Spleen (tissue), 11 donors: ENCODE measurements around the gene ADD2. TPM values are rescaled to one million over a fixed set of nuclear protein-coding genes. Genes with fewer than 3 reads are reported as not detected.

Experiments
- DNase-seq: peaks from one replicate; pipeline ENCODE4 v3.0.0-alpha.2; 2020
- H3K27ac ChIP-seq, 8 donors: fragments of 200-600 bp; sonication (generic) in 7 of 8; 1 replicate in 4 of 8; 2 replicates in 4 of 8; pipeline versions ENCODE4 v1.5.0 to v1.8.0; 2016 to 2021; ENCODE audit warnings: inconsistent platforms in 4 of 8, mild to moderate bottlenecking in 4 of 8, moderate library complexity in 1 of 8
- H3K27me3 ChIP-seq, 7 donors: fragments of 200-600 bp; sonication (generic) in 6 of 7; replicated peaks in 1 of 7; 1 replicate in 4 of 7; 2 replicates in 3 of 7; pipeline versions ENCODE4 v1.5.0 to v1.8.0; 2016 to 2021; ENCODE audit warnings: inconsistent platforms in 3 of 7, mild to moderate bottlenecking in 1 of 7
- H3K36me3 ChIP-seq, 6 donors: fragments of 200-600 bp; sonication (generic) in 5 of 6; 1 replicate in 4 of 6; 2 replicates in 2 of 6; pipeline versions ENCODE4 v1.5.0 to v1.8.0; 2016 to 2021; ENCODE audit warnings: inconsistent platforms in 2 of 6
- H3K4me1 ChIP-seq, 6 donors: fragments of 200-600 bp; sonication (generic) in 5 of 6; 1 replicate in 3 of 6; 2 replicates in 3 of 6; pipeline versions ENCODE4 v1.5.0 to v1.8.0; 2016 to 2021; ENCODE audit warnings: inconsistent platforms in 3 of 6
- H3K4me3 ChIP-seq, 8 donors: fragments of 200-600 bp; sonication (generic) in 7 of 8; 1 replicate in 4 of 8; 2 replicates in 4 of 8; pipeline versions ENCODE4 v1.5.0 to v1.8.0; 2016 to 2021; ENCODE audit warnings: inconsistent platforms in 4 of 8, mild to moderate bottlenecking in 4 of 8, moderate library complexity in 2 of 8
- H3K9me3 ChIP-seq, 8 donors: fragments of 200-600 bp; sonication (generic) in 7 of 8; 1 replicate in 4 of 8; 2 replicates in 4 of 8; pipeline versions ENCODE4 v1.5.0 to v1.8.0; 2016 to 2021; ENCODE audit warnings: inconsistent platforms in 4 of 8
- POLR2A ChIP-seq, 3 donors: fragments of 450-650 bp; IDR thresholded peaks; one replicate each; pipeline ENCODE4 v1.5.1; 2017; ENCODE audit warnings: antibody characterized with exemption in 3 of 3, mild to moderate bottlenecking in 1 of 3
- POLR2AphosphoS5 ChIP-seq, 3 donors: sonication (generic); formaldehyde crosslinking; IDR thresholded peaks; one replicate each; pipeline ENCODE4 v1.5.1; 2017; ENCODE audit warnings: antibody characterized with exemption in 3 of 3
- WGBS, 5 donors: extraction: QIAGEN DNeasy Blood & Tissue Kit in 3 of 5; methylation state at CpG; one replicate each; pipeline versions ENCODE4 v1.1.5 to v1.1.7; 2013 to 2018; 5-methylcytosine and 5-hydroxymethylcytosine counted together
- intact Hi-C: fragments of 100-400 bp; cut with DNase I; formaldehyde crosslinking; loops from one replicate; pipeline ENCODE4 v1.15.0; 2023; ENCODE audit warnings: low total_unique reads
- polyA plus RNA-seq, 3 donors: library from polyadenylated mRNA; stranded (reverse); fragments of 200-250 nt; gene quantifications; one replicate each; pipeline ENCODE4 v1.2.1, GENCODE V29; 2013
- total RNA-seq, 7 donors: library from RNA; depleted of rRNA in 3 of 7; stranded (reverse); fragments of >200 nt in 3 of 7; fragmentation: NEBNext Ultra II Directional in 4 of 7; extraction: Animal tissue kit (Norgen Biotek cat#: 25700) in 4 of 7; gene quantifications; one replicate each; pipeline versions ENCODE4 v1.1.0 to v1.2.1, GENCODE V29; 2016 to 2021
- TF ChIP-seq, protein P1 (sequence below), 11 experiments: fragments of 200-600 bp in 7 of 11; fragments of 450-650 bp in 4 of 11; sonication (generic) in 4 of 11; IDR thresholded peaks in 8 of 11; conservative IDR thresholded peaks in 3 of 11; 1 replicate in 7 of 11; 2 replicates in 4 of 11; pipeline versions ENCODE4 v1.4.0 to v1.8.0; 2016 to 2021; ENCODE audit warnings: antibody characterized with exemption in 11 of 11, inconsistent platforms in 4 of 11, mild to moderate bottlenecking in 1 of 11
- donor health status: healthy with polysubstance abuse.
- donor health status: DM: no; HTN: no; CAD: no; lungs with moderate emphysema.
- donor health status: DM: no; HTN: no; CAD: no.
- donor health status: Bipolar disorder and iron deficiency.
- donor health status: healthy.
- donor health status: DM: no; HTN: no; CAD: no.
- donor health status: DM: yes; HTN: yes; CAD: no.

The ADD2 gene
- total and polyA plus RNA-seq, 10 donors: 0.47 to 7.1 (median 3.8) TPM

DNA sequence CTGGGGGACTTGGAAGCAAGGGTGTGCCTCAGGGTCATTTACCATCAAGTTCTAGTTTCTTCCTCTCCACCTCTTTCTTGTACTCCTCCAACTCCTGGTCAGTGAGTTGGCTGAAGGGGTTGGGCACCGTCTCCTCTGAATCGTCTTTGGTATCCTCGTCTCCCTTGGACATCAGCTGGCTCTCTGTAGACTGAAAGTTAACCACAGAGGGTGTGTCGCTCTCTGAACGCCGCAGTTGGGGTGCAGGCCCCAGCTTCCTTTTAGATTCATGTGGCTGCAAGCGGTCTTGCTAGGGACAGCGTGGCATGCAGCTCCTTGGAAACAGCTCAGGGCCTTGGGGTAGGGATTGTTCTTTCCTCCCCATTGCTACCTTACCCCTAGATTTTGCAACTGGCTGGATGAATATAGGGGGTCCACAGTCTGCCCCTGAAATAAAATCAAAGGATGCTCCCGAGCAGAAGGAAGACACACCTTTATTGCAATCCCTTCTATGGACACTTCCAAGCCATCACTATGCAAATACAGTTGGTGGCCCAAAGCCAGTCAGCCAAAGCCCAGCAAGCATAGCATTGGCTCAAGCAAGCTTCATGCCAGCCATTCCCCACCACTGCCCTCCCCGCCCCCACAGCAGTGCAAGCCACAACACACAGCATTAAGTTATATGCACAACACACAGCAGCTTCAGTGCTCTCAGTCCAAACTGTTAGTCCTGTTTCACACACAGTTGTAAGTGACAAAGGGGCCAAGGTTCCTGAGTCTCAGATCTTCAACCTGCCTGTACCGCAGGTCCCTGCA is 93.2 kb downstream of the ADD2 start:
- Histone ChIP-seq H3K36me3 (peaks cover 0 to 38% (median 0%) of the 10 kb centered on the region in 6 donors), H3K4me3 (no peak overlapping the region), H3K9me3 (no peaks in the 10 kb centered on the region), H3K27me3 (no peaks in the 10 kb centered on the region), H3K27ac (no peak overlapping the region), H3K4me1 (no peaks in the 10 kb centered on the region)
- TF ChIP-seq POLR2A (IDR thresholded peaks at IDR 0.05) (no peak), POLR2AphosphoS5 (IDR thresholded peaks at IDR 0.05) (no peak)
- TF ChIP-seq, protein P1, sequence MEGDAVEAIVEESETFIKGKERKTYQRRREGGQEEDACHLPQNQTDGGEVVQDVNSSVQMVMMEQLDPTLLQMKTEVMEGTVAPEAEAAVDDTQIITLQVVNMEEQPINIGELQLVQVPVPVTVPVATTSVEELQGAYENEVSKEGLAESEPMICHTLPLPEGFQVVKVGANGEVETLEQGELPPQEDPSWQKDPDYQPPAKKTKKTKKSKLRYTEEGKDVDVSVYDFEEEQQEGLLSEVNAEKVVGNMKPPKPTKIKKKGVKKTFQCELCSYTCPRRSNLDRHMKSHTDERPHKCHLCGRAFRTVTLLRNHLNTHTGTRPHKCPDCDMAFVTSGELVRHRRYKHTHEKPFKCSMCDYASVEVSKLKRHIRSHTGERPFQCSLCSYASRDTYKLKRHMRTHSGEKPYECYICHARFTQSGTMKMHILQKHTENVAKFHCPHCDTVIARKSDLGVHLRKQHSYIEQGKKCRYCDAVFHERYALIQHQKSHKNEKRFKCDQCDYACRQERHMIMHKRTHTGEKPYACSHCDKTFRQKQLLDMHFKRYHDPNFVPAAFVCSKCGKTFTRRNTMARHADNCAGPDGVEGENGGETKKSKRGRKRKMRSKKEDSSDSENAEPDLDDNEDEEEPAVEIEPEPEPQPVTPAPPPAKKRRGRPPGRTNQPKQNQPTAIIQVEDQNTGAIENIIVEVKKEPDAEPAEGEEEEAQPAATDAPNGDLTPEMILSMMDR (IDR thresholded peaks at IDR 0.05 in 8 of 11, conservative IDR thresholded peaks at IDR 0.05 in 3 of 11): no peak
- intact Hi-C loops: no loop called here
- 82 to 93% (median 89%) methylated on average over 11 of the region's 11 CpGs for WGBS, 5 donors
- peak; percentile 46 for DNase-seq

DNA sequence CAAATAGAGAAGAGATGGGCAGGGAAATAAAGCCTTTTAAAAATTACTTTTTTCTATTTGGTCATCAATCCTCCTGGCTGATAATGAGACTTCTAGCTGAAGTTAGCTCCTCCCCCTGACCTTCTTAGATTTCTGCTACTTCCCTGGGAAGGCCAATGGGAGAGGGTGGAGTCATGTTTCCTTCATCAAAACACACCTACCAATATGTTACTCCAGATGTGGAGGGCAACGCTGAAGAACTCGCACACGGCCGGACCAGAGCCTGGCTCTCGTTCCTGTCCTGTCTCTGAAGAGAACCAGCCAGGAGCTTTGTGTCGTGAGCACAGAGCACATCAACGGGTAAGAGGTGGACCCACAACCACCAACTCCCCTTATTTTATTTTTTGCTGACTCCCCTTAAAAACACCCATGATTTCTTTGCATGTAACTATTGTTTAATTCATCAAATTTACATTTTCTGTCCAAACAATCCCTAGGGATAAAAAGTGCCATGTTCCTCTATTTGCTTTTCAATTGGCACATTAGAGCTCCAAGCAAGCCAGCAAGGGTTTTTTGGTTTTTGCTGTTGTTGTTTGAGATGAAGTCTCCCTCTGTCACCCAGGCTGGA is 94.9 kb downstream of the ADD2 start:
- no peaks in the 10 kb centered on the region for H3K27me3 ChIP-seq
- intact Hi-C loops: no loop called here
- no peak overlapping the region for H3K4me3 ChIP-seq
- no peak for TF ChIP-seq POLR2AphosphoS5 (IDR thresholded peaks at IDR 0.05)
- TF ChIP-seq, protein P1 (IDR thresholded peaks at IDR 0.05 in 8 of 11, conservative IDR thresholded peaks at IDR 0.05 in 3 of 11): no peak
- no peak for TF ChIP-seq POLR2A (IDR thresholded peaks at IDR 0.05)
- H3K27ac ChIP-seq: no peak overlapping the region
- peaks cover 0 to 26% (median 0%) of the 10 kb centered on the region in 6 donors for H3K36me3 ChIP-seq
- H3K9me3 ChIP-seq: no peaks in the 10 kb centered on the region
- no peaks in the 10 kb centered on the region for H3K4me1 ChIP-seq
- 67 to 85% (median 73%) methylated on average over 7 of the region's 7 CpGs for WGBS, 5 donors
- no peak for DNase-seq

DNA sequence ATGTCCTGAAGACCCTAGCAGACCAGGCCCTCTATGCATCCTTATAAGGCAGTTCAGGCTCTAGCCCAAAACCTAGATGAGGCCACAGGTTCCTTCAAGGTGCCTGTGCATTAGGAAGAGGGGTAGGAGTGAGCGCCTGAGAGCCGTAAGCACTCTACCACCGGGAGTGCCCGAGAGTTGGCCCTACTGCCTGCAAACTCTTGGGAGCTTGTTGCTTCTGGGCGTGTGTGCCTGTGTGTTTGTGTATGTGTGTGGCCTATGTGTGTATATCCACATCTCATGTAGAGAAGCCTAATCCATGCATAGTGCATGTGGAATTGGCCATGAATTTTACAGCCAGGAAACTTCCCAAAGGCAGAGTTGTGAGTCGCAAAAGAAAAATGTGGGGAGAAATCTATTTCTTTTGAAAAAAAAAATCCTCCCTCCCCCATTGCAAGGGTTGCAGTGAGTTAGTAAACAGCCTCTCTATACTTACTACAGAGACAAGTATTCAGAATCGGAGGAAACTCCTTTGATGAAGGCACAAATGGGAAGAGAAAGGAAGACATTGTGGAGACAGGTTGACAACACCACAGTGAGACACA is 96.8 kb downstream of the ADD2 start:
- intact Hi-C loops: no loop called here
- no peaks in the 10 kb centered on the region for H3K27me3 ChIP-seq
- DNase-seq: peak; percentile 17
- TF ChIP-seq, protein P1 (IDR thresholded peaks at IDR 0.05 in 8 of 11, conservative IDR thresholded peaks at IDR 0.05 in 3 of 11): no peak
- no peak for TF ChIP-seq POLR2AphosphoS5 (IDR thresholded peaks at IDR 0.05)
- TF ChIP-seq POLR2A (IDR thresholded peaks at IDR 0.05): no peak
- WGBS, 5 donors: 85 to 95% (median 94%) methylated on average over 7 of the region's 7 CpGs
- H3K4me3 ChIP-seq: no peak overlapping the region
- H3K9me3 ChIP-seq: no peaks in the 10 kb centered on the region
- H3K36me3 ChIP-seq: peaks cover 0 to 12% (median 0%) of the 10 kb centered on the region in 6 donors
- no peaks in the 10 kb centered on the region for H3K4me1 ChIP-seq
- no peak overlapping the region for H3K27ac ChIP-seq

DNA sequence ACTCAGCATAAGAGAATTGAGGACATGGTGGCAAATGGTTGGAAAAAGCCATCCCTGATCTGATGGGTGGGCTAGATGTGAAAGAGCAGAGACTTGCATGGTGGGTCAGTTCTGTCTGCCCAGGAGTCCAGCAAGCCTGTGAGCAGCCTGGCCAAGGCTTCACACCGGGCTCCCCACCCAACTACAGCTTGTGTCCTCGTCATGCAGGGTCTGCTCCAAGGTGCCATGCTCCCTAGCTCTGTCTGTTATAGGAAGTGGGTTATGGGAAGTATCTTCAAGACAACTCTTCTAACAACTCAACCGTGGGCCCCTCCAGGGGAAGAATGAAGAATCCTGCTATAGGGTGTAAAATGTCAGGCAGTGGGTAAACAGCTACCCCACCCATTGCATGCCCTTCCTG is 97.4 kb downstream of the ADD2 start:
- Histone ChIP-seq H3K27ac (no peak overlapping the region), H3K4me3 (no peak overlapping the region), H3K9me3 (no peaks in the 10 kb centered on the region), H3K4me1 (no peaks in the 10 kb centered on the region), H3K36me3 (peaks cover 0 to 7% (median 0%) of the 10 kb centered on the region in 6 donors), H3K27me3 (no peaks in the 10 kb centered on the region)
- DNase-seq: peak; percentile 33
- TF ChIP-seq POLR2AphosphoS5 (IDR thresholded peaks at IDR 0.05) (no peak), POLR2A (IDR thresholded peaks at IDR 0.05) (no peak)
- intact Hi-C loops: no loop called here
- WGBS, 5 donors: 66 to 82% (median 78%) methylated on average over 3 of the region's 3 CpGs
